Suprapubic skin (tissue), 4 donors: ENCODE results near the gene SMCO2. TPM values are rescaled to one million over a fixed set of nuclear protein-coding genes. Genes with fewer than 3 reads are reported as not detected.

Experiments used
- DNase-seq, 2 donors: peaks; one replicate each; pipeline ENCODE4 v3.0.0-alpha.2; 2019; ENCODE audit warnings: low spot score in 2 of 2
- H3K27ac ChIP-seq: fragments of 200-600 bp; sonication (generic); one replicate; pipeline ENCODE4 v1.5.1; 2019
- H3K27me3 ChIP-seq: fragments of 200-600 bp; sonication (generic); one replicate; pipeline ENCODE4 v1.5.1; 2019
- H3K36me3 ChIP-seq: fragments of 200-600 bp; sonication (generic); one replicate; pipeline ENCODE4 v1.5.1; 2019
- H3K4me1 ChIP-seq: fragments of 200-600 bp; sonication (generic); one replicate; pipeline ENCODE4 v1.5.1; 2019
- H3K4me3 ChIP-seq: fragments of 200-600 bp; sonication (generic); one replicate; pipeline ENCODE4 v1.5.1; 2019; ENCODE audit warnings: mild to moderate bottlenecking
- H3K9me3 ChIP-seq: fragments of 200-600 bp; sonication (generic); one replicate; pipeline ENCODE4 v1.5.1; 2019
- CTCF ChIP-seq, 2 donors: fragments of 200-600 bp in 1 of 2; fragments of 450-650 bp in 1 of 2; sonication (generic) in 1 of 2; IDR thresholded peaks; one replicate each; pipeline ENCODE4 v1.5.1; 2016 to 2019; ENCODE audit warnings: antibody characterized with exemption in 2 of 2, mild to moderate bottlenecking in 1 of 2, moderate library complexity in 1 of 2
- EP300 ChIP-seq: sonication (generic); formaldehyde crosslinking; IDR thresholded peaks from one replicate; pipeline ENCODE4 v1.6.1; 2017; ENCODE audit warnings: antibody characterized with exemption
- POLR2A ChIP-seq, 2 donors: fragments of 450-650 bp; IDR thresholded peaks; one replicate each; pipeline ENCODE4 v1.6.1; 2017; ENCODE audit warnings: antibody characterized with exemption in 2 of 2, mild to moderate bottlenecking in 2 of 2, moderate library complexity in 2 of 2
- POLR2AphosphoS5 ChIP-seq, 3 donors: sonication (generic); formaldehyde crosslinking; IDR thresholded peaks; one replicate each; pipeline ENCODE4 v1.6.1; 2017; ENCODE audit warnings: antibody characterized with exemption in 3 of 3
- WGBS: methylation state at CpG from one replicate; pipeline ENCODE4 v1.1.5; 2018; 5-methylcytosine and 5-hydroxymethylcytosine counted together
- total RNA-seq, 4 donors: library from RNA; depleted of rRNA; stranded (reverse); fragments of >200 nt; gene quantifications; one replicate each; pipeline ENCODE4 v1.1.0, GENCODE V29; 2016

The SMCO2 gene
- total RNA-seq, 4 donors from 2014 or later, result 0.53 to 1.7 (median 1.1) TPM

- Histone ChIP-seq H3K9me3 (no peaks in the 10 kb centered on the region), H3K36me3 (no peaks in the 10 kb centered on the region), H3K27me3 (no peaks in the 10 kb centered on the region), H3K27ac (no peak overlapping the region), H3K4me1 (no peaks in the 10 kb centered on the region), H3K4me3 (no peak overlapping the region)
- DNase-seq, result no peak
- 84% methylated on average over 6 of the region's 6 CpGs for WGBS
- TF ChIP-seq EP300 (no peak), POLR2A (IDR thresholded peaks at IDR 0.05) (no peak), CTCF (IDR thresholded peaks at IDR 0.05) (no peak), POLR2AphosphoS5 (IDR thresholded peaks at IDR 0.05) (no peak)
Observed at GRCh38 chr12:27451036-27451825, 4.7 kb downstream of the SMCO2 start.

GRCh38 chr12:27453421-27453820, 6.9 kb downstream of the SMCO2 start:
- H3K4me3 ChIP-seq, result no peak overlapping the region
- TF ChIP-seq POLR2A (IDR thresholded peaks at IDR 0.05), result no peak
- no peak for TF ChIP-seq EP300
- TF ChIP-seq POLR2AphosphoS5 (IDR thresholded peaks at IDR 0.05), result no peak
- no peak for TF ChIP-seq CTCF (IDR thresholded peaks at IDR 0.05)
- WGBS, result 44% methylated on average over 2 of the region's 2 CpGs

GRCh38 chr12:27455589-27455988, 9.1 kb downstream of the SMCO2 start:
- no peak for DNase-seq

More at GRCh38 chr12:27453421-27453820, 6.9 kb downstream of the SMCO2 start:
- DNase-seq, result no peak
- no peaks in the 10 kb centered on the region for H3K27me3 ChIP-seq
- H3K4me1 ChIP-seq, result no peaks in the 10 kb centered on the region
- H3K9me3 ChIP-seq, result no peaks in the 10 kb centered on the region
- H3K27ac ChIP-seq, result no peak overlapping the region
- no peaks in the 10 kb centered on the region for H3K36me3 ChIP-seq

GRCh38 chr12:27456618-27457017, 10.1 kb downstream of the SMCO2 start:
- Histone ChIP-seq H3K4me3 (no peak overlapping the region), H3K9me3 (no peaks in the 10 kb centered on the region), H3K4me1 (peaks cover 3% of the 10 kb centered on the region), H3K27ac (no peak overlapping the region), H3K27me3 (no peaks in the 10 kb centered on the region), H3K36me3 (no peaks in the 10 kb centered on the region)
- no peak for DNase-seq
- 99% methylated on average over 3 of the region's 3 CpGs for WGBS
- no peak for TF ChIP-seq POLR2AphosphoS5 (IDR thresholded peaks at IDR 0.05)
- no peak for TF ChIP-seq CTCF (IDR thresholded peaks at IDR 0.05)
- TF ChIP-seq POLR2A (IDR thresholded peaks at IDR 0.05), result no peak
- TF ChIP-seq EP300, result no peak

More at GRCh38 chr12:27455589-27455988, 9.1 kb downstream of the SMCO2 start:
- no peak for TF ChIP-seq EP300
- Histone ChIP-seq H3K27ac (no peak overlapping the region), H3K4me3 (no peak overlapping the region), H3K36me3 (no peaks in the 10 kb centered on the region), H3K27me3 (no peaks in the 10 kb centered on the region), H3K9me3 (no peaks in the 10 kb centered on the region), H3K4me1 (peaks cover under 1% of the 10 kb centered on the region)
- WGBS, result 94% methylated on average over 3 of the region's 3 CpGs

GRCh38 chr12:27460471-27460978, 14.0 kb downstream of the SMCO2 start:
- TF ChIP-seq POLR2A (IDR thresholded peaks at IDR 0.05), result no peak
- no peak for TF ChIP-seq CTCF (IDR thresholded peaks at IDR 0.05)
- no peak for TF ChIP-seq EP300
- TF ChIP-seq POLR2AphosphoS5 (IDR thresholded peaks at IDR 0.05), result no peak
- no peaks in the 10 kb centered on the region for H3K27me3 ChIP-seq
- no peak for DNase-seq
- WGBS, result 67% methylated on average over 7 of the region's 7 CpGs
- H3K4me1 ChIP-seq, result peaks cover 16% of the 10 kb centered on the region
- no peak overlapping the region for H3K27ac ChIP-seq
- H3K36me3 ChIP-seq, result no peaks in the 10 kb centered on the region
- H3K4me3 ChIP-seq, result no peak overlapping the region
- H3K9me3 ChIP-seq, result no peaks in the 10 kb centered on the region
